Activated naive CD4-positive, alpha-beta T cell treated with anti-CD3 and anti-CD28 coated beads, Interleukin-2, amount 50 U/mL, for 72 hours (primary cell): ENCODE results near the gene ARGLU1. TPM values are rescaled to one million over a fixed set of nuclear protein-coding genes. Genes with fewer than 3 reads are reported as not detected.

Experiments used
- ATAC-seq, 2 donors: fragments of 150-1000 bp; cut with Tn5 transposase; 2 replicates each; pipeline ENCODE4 v1.10.0; 2021; ENCODE audit warnings: mild to moderate bottlenecking in 2 of 2, moderate library complexity in 2 of 2
- DNase-seq, 2 donors: peaks; one replicate each; pipeline ENCODE4 v3.0.0; 2021 to 2022; ENCODE audit warnings: low spot score in 2 of 2
- H3K27ac Mint-ChIP-seq, 2 donors: one replicate each; pipeline ENCODE4 v1.8.0; 2022; ENCODE audit warnings: mild to moderate bottlenecking in 2 of 2, mixed read lengths in 2 of 2
- H3K36me3 Mint-ChIP-seq, 2 donors: one replicate each; pipeline ENCODE4 v1.8.0; 2022; ENCODE audit warnings: mixed read lengths in 2 of 2
- H3K9me3 Mint-ChIP-seq, 2 donors: one replicate each; pipeline ENCODE4 v1.8.0; 2022; ENCODE audit warnings: mixed read lengths in 2 of 2
- total RNA-seq, 2 donors: library from RNA; stranded (reverse); gene quantifications; one replicate each; pipeline ENCODE4 v1.2.3, GENCODE V29; 2022

Gene ARGLU1
- total RNA-seq, 2 donors from 2014 or later: 78.2 to 79.3 TPM

DNA sequence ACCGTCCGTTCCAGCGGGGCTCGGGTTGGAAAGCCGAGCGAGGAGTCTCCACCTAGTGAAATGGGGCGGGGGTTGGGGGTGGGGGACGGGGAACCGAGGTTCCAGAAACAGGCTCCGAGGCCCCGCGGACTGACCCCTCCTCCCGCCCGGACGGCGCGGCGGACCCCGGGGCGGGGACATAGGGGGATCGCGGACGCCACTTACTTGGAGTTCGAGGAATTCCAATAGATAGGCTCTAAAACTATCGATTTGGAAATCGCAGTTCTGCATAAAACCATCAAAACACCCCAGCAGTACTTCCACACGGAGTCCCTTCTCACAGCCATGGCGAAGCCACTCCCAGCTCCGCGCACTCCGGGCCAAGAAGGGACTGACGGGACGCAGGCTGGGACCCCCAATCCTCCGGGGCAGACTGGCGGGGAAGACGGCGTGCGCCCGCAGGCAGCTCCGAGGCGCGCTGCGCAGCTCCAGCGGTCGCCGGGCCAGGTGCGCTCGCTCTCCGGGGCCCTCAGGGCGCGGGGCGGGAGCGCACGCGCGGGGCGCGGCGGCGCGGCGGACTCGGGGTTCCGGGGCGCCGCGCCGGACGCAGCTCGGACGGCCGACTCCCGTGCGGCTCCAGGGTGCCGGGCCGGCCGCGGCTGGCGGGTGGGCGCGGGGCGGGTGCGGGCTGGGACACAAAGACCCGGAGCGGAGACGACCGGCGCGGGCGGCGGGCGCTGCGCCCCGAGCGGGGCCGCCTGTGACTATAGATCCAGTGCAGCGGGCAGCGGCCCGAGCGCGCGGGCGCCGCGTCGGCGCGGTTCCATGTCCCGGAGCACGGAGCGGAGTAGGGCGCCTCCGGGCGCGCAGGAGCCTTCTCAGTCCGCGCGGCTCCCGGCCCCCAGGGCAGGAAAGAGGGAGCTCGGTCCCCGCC is 33.0 kb downstream of the ARGLU1 start:
- ATAC-seq: peak; percentile 1 to 30

DNA sequence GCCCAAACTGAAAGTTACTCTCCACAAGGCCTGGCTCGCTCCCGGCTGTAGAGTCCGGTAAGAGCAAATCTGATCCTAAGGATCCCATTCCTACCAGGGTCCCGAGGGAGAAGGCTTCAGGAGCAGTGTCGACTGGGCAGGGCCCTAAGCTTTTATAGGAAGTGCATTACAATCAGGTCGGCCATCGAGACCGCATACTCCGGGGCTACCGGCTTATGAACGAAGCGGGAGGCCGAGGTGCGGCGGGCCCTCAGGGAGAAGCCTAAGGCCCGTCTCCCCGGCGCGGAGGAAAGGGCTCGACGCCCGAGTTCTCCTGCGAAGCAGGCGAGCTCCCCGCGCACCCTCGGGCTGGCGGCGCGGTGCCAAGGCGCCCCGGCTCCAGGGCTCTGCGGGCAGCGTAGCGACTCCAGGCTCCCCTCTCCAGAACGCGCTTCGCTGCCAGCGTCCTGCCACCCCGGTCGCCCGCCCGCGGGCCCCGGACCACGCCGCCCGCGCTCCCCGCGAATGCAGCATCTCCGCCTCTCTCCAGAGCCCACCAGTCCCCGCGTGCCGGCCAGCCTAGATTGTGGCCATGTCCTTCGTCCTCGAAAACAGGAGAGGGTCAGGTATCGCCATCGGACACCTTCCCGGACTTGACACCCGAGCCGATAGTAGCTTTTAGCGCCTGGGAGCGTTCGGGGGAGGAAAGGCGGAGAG is 33.8 kb downstream of the ARGLU1 start:
- Mint-ChIP-seq H3K27ac (no peak overlapping the region), H3K9me3 (no peaks in the 10 kb centered on the region), H3K36me3 (no peaks in the 10 kb centered on the region)
- peak; percentile 30 to 57 for DNase-seq
- no peak for ATAC-seq

More for the DNA sequence above, 33.0 kb downstream of the ARGLU1 start:
- Mint-ChIP-seq H3K27ac (no peak overlapping the region), H3K9me3 (no peaks in the 10 kb centered on the region), H3K36me3 (no peaks in the 10 kb centered on the region)
- peak in 1 of 2 donors; percentile 22 for DNase-seq

DNA sequence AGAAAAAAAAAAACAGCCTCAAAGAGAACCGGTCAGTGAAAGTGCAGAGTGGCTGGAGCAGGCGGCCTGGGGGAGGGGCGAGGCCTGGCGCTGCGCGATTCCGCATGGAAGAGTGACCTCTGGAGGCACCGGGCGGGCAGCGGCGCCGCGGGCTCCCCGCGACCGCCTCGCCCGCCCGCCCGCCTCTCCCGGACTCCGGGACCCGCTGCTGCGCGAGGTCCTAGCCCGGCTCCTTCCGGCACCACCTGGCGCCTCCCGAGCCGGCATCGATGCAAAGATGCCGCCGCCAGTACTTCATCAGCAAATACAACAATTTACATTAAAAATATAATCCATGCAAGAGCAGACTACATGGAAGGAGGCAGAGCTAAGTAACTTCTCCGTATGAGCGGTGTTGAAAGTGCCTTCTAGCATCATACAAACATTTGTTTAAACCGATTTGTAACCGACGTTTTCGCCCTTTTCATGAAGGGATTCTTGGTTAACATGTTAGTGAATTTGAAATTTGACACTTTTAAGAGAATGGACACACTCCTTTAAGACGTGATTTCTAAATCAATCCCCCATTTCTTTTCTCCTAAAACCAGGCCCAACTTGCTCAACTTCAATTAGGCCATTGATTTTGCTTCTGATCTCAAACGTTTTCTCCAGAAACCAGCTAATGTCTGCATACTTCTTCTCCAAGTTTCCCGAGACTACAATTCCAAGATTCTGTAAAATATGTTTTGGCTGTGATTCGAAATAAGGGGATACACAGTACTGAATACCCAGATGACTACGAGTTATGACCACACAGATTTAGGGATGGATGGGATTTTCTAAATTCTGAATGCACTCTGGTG is 34.6 kb downstream of the ARGLU1 start:
- Mint-ChIP-seq H3K9me3 (no peaks in the 10 kb centered on the region), H3K36me3 (no peaks in the 10 kb centered on the region), H3K27ac (no peak overlapping the region)
- DNase-seq (peak in 1 of 2 donors; percentile 15), ATAC-seq (no peak)

DNA sequence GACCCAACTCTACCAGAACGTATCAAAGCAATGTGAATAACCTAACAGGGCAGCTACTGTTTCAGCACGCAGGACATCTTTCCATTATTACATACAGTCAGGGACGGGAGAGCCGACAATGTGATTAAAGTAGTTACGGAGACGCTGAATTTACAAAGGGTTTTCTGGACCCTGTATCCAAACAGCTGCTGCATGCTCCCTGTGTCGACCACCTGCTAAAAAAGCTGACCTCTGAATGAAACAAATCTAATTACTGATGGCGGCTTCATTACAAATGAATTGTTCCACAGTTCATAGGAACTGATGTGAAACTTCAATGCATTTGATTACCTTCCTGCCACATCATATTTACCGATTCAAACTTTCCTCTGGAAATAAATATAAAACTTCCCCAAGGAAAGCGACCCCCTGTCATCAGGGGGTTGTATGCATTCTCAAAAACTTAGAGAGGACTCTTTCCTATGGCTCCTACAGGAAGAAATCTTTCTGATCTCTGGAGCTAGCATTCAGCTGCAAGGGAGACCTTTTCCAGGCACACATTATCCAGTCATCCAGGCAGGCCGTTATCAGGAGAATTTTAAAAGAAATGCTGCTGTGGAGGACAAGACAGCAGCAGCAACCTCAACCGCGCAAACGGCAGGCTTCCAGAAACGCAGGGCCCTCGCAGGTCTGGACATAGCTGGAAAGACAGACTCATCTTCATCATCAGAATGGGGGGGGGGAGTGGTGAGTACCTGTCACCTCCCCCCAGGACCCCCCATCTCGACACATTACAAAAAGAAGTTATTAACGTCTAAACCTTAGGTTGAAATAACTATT is 35.6 kb downstream of the ARGLU1 start:
- ATAC-seq: no peak
- H3K36me3 Mint-ChIP-seq: no peaks in the 10 kb centered on the region

DNA sequence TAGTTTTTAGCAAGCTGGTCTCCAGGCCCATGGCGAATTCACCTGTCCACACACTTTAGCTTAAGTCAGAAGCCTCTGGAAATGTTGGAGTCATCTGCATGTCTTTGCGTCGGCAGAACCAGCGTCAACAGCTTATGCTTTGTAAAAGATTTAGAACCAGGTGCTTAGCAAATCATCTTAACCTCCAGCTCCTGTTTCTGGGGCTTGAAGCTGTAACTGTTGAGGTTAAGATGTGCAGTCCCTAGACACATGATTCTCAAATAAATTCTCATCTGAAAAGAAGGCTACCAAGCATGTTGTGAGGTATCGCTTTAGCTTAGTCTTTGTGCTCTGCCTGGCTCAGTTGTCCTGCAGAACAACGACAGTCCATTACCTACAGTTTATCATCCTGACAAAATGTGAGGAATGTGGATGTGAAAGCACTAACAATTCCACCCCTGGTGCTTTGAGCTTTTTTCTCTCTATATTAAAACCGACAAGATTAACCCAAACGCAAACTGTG is 36.9 kb downstream of the ARGLU1 start:
- H3K36me3 Mint-ChIP-seq: no peaks in the 10 kb centered on the region
- ATAC-seq: no peak
- H3K27ac Mint-ChIP-seq: no peak overlapping the region
- no peak for DNase-seq
- H3K9me3 Mint-ChIP-seq: no peaks in the 10 kb centered on the region

More for the DNA sequence above, 35.6 kb downstream of the ARGLU1 start:
- H3K27ac Mint-ChIP-seq: no peak overlapping the region
- no peaks in the 10 kb centered on the region for H3K9me3 Mint-ChIP-seq
- no peak for DNase-seq

DNA sequence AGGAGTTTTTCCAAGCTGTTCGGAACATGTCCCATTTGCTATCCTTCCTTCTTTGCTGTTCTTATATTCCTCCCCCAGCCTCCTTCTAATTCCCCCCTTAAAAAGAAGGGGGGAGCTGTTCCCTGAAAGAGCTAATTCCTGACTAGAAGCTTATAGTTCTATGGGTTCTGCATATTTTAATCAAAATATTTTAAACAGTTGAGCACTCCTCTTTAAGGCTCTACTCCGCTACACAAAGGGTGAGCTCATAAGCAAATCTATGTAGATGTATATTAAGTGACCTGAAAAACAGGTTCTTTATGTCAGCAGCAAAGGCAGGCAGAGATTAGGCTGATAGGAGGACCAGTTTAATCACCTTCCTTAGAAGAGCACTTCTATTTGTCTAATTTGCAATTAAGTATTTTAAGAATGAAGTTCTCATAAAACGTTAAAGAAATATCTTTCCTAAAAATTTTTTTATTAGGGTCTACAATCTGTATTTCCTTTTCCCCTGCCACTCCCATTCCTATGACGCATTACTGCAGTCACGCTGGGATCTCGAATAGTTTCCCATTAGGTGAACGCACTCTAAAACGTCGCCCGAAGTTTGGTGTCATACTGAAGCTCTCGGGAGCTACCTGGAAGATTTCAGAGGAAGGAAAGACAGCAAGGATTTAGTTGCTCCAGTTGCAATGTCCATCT is 37.6 kb downstream of the ARGLU1 start:
- Mint-ChIP-seq H3K9me3 (no peaks in the 10 kb centered on the region), H3K36me3 (no peaks in the 10 kb centered on the region), H3K27ac (no peak overlapping the region)
- ATAC-seq (no peak), DNase-seq (no peak)

DNA sequence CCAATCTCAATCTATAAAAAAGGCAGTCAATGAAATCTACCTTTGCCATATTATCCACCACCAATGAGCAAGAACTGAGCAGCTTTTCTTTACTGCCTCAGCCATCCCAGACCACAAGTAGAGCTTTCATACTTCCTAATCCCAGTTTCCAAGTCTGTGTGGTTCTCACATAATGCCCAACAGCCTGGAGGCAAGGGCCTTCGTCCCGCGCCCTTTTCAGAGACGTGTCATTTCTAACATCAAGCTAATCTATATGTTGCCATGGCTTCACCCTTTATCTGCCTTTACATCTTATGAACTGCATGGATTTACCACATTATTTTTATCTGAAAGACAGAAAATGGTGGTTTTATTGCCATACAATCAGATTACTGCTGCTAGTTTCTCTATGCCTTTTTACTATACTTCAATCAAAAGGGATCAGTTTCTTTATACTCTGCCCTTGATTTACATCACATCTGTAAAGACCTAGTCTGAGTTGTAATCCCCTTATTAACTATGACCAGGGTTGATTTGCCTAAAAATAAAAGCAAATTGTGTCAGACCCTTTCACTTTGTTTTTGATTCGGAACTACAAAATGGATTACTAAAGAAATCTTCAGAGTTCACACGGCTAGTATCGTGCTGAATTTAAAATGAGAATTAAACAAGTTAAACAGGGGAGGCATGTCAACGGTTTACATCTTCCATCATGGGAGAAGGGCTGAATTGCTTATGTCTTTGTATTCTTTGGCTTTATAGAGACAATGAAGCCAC is 38.3 kb downstream of the ARGLU1 start:
- no peak for DNase-seq
- no peak for ATAC-seq
- Mint-ChIP-seq H3K36me3 (no peaks in the 10 kb centered on the region), H3K9me3 (no peaks in the 10 kb centered on the region), H3K27ac (no peak overlapping the region)

DNA sequence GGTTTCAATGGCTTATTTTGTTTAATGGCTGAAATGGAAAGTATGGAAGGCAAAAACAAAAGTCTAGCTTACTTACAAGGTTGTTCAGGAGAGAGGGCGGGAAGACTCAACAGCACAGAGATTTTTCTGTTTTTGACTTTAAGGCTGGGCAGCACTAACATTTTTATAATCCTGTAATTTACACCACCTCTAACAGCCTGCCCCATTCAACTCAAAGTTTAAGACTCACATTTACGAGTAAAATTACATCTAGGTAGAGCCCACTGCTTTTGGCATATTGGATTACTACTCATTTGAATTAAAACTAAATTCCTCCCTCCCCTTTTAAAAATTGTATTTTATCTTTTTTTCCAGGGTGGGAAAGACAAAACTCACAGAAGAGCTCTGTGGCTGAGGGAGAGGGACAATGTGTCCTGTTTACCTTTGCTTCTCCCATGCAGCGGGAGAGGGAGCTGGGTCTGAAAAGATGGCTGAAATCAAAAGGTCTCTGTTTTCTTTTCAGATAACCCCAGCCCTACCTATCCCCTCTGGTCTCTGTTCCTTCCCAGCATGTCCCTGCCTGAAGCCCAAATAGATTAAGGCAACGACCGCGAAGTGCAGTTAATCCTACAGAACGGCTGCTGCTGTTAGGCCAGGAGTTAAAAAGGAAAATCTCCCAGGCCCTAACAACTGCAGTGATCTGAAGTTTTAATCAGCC is 39.1 kb downstream of the ARGLU1 start:
- H3K27ac Mint-ChIP-seq: no peak overlapping the region
- H3K36me3 Mint-ChIP-seq: no peaks in the 10 kb centered on the region
- ATAC-seq (no peak), DNase-seq (no peak)
- H3K9me3 Mint-ChIP-seq: no peaks in the 10 kb centered on the region

DNA sequence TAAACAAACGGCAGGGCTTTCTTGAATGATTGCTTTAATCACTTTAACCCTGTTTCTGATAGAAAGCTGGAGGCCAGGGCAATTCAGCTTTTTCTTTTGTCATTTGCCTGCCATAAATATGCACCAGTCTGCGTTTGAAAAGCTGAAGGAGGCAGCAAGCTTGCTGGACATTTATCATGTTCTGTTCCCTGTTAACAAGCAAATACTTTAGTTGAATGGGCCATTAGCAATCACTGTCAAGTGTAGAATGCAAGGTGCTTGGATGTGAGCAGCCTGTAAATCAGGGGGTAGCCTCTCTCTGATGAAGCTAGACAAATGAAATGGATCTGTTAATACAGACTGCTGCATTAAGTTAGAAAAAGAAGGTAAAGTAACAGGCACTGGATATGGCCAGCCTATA is 40.1 kb downstream of the ARGLU1 start:
- ATAC-seq (no peak), DNase-seq (no peak)
- no peaks in the 10 kb centered on the region for H3K36me3 Mint-ChIP-seq
- no peak overlapping the region for H3K27ac Mint-ChIP-seq
- H3K9me3 Mint-ChIP-seq: no peaks in the 10 kb centered on the region

DNA sequence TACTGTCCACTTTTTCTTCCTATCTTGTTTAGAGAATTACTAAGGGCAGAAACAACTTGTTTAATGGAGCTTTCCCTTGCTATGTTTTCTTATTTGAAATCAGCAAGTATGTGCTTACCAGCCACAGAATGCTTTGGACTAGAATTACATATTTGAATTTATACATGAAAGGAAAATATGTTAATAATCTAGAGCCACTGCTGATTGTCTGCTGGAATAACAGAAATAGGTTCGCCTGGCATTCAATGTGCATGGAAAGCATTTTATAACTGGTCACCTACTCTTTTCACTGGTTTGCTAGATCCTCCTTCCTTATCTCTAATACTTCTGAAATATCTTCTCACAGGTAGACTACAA is 40.5 kb downstream of the ARGLU1 start:
- ATAC-seq (no peak), DNase-seq (no peak)
- H3K9me3 Mint-ChIP-seq: no peaks in the 10 kb centered on the region
- no peak overlapping the region for H3K27ac Mint-ChIP-seq
- no peaks in the 10 kb centered on the region for H3K36me3 Mint-ChIP-seq

DNA sequence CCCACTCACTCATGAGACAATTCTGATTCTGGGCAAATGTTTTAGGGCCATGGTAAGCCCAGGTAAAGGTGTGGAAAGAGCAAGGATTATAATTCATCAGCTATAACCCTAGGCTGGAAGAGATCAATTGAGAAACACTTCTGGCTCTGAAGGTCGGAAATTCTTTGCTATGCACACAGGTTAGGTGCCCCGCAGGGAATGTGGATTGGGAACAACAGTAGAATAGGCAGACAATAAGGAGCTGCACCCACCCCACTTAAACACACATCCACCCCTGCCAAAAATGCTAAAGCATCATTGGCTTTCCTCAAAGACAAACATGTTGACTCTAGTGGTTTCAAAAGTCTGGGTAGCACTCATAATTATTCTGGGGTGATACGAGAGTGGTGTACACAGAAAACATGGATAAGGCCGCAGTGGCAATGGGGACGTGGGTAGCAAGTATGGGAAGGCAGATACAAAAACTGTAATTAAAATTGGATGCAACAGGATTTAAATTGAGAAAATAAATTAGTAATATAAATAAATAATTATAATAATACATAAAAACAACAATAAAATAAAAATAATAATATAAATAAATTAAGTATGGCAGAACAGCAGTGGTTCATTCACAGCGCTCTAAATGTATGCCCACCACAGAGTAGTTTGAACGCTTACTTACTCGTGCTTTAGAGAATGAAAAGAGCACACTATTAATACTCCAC is 41.0 kb downstream of the ARGLU1 start:
- no peak for ATAC-seq

DNA sequence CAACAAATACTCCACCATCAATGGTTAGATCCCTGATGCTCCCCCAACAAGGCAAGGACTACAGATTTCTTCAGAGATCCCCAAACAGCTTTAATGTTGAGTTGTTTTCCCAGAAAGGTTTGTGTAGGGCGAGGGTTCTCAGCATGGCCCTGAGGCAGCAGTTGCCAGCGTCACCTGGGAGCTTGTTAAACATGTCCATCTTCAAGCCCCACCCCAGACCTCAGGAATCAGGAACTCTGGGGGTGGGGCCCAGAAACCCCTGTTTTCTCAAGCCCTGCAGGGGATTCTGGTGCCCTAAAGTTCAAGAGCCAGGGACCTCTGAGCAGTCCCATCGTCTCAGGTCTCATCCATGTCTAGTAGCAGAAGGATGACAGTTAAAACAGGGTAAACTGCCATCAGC is 42.1 kb downstream of the ARGLU1 start:
- no peaks in the 10 kb centered on the region for H3K36me3 Mint-ChIP-seq
- H3K9me3 Mint-ChIP-seq: no peaks in the 10 kb centered on the region
- DNase-seq (no peak), ATAC-seq (no peak)
- no peak overlapping the region for H3K27ac Mint-ChIP-seq

More for the DNA sequence above, 41.0 kb downstream of the ARGLU1 start:
- Mint-ChIP-seq H3K27ac (no peak overlapping the region), H3K9me3 (no peaks in the 10 kb centered on the region), H3K36me3 (no peaks in the 10 kb centered on the region)
- DNase-seq: no peak

DNA sequence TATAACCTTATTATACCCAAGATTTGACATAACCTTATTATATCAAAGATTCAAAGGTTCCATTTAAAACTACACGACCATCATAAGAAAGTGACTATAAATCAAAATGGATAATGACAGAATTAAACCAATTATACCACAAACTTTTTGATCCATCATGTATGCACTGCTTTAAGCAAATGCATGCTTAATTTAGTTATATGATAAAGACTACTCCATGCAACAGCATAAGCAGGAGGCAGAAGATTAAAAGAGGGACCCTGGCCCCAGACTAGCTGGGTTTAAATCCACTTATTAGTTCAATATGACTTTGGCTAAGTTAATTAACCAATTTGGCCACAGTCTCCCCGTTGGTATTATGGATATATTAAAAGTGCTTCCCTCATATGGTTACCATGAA is 43.8 kb downstream of the ARGLU1 start:
- Mint-ChIP-seq H3K27ac (no peak overlapping the region), H3K36me3 (no peaks in the 10 kb centered on the region), H3K9me3 (no peaks in the 10 kb centered on the region)
- ATAC-seq (no peak), DNase-seq (no peak)

DNA sequence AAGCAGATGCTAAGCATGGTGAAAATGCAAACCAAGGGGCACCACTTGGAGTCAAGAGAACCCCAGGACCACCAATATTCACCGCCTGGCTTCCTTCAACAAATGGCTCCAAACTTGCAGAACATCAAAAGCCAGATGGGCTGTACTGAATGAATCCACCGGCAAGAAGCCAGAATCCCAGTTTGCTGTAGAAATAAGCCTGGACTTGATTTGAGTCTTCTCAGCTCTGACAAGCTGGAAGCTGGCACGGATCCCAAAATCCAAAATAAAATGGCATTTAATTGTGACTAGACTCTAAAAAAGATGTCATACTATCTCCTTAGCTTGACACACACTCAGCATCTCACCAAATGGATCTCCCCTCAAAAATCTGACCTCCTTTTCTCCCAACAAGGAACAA is 44.4 kb downstream of the ARGLU1 start:
- Mint-ChIP-seq H3K27ac (no peak overlapping the region), H3K9me3 (no peaks in the 10 kb centered on the region), H3K36me3 (no peaks in the 10 kb centered on the region)
- DNase-seq (no peak), ATAC-seq (no peak)
